Measurements from ENCODE around the gene ZNF800.

GRCh38 chr7:127365164-127365956, 27.1 kb downstream of the ZNF800 start:
- TF ChIP-seq CTCF (IDR thresholded peaks at IDR 0.05; ENCODE audit: low read length) (no peak), EZH2phosphoT487 (IDR thresholded peaks at IDR 0.05; ENCODE audit: low read length) (no peak), EZH2 (optimal IDR thresholded peaks at IDR 0.05; ENCODE audit: low read depth, low read length) (no peak)
